Ectodermal cell (in vitro differentiated cells): ENCODE data around the gene PON2.

Experiments
- H3K27ac ChIP-seq: 2 replicates; pipeline ENCODE4 v1.7.0; 2013; ENCODE audit warnings: mild to moderate bottlenecking, low read depth, low read length; ENCODE audit not compliant: insufficient read depth, poor library complexity, severe bottlenecking
- H3K27me3 ChIP-seq: 2 replicates; pipeline ENCODE4 v1.7.0; 2013; ENCODE audit warnings: mild to moderate bottlenecking, low read length; ENCODE audit not compliant: insufficient read depth, control insufficient read depth, poor library complexity, severe bottlenecking
- H3K36me3 ChIP-seq: one replicate; pipeline ENCODE4 v1.7.0; 2013; ENCODE audit warnings: low read length; ENCODE audit not compliant: control insufficient read depth, insufficient read depth
- H3K4me1 ChIP-seq: one replicate; pipeline ENCODE4 v1.7.0; 2013; ENCODE audit warnings: low read length; ENCODE audit not compliant: control insufficient read depth, insufficient read depth
- H3K4me3 ChIP-seq: 2 replicates; pipeline ENCODE4 v1.7.0; 2013; ENCODE audit warnings: low read depth, low read length, control low read depth; ENCODE audit not compliant: insufficient read depth
- H3K9me3 ChIP-seq: 2 replicates; pipeline ENCODE4 v1.7.0; 2013; ENCODE audit warnings: mild to moderate bottlenecking, low read length, moderate library complexity; ENCODE audit not compliant: control insufficient read depth
- WGBS, 2 experiments: methylation state at CpG; one replicate each; pipeline ENCODE4 v1.1.7; 2013; ENCODE audit warnings: missing lambda C conversion rate in 2 of 2; 5-methylcytosine and 5-hydroxymethylcytosine counted together

Gene PON2

GRCh38 chr7:95405800-95406199 lies 29.0 kb downstream of the PON2 start:
- no peak overlapping the region for H3K27ac ChIP-seq
- H3K9me3 ChIP-seq = no peaks in the 10 kb centered on the region
- WGBS, 2 experiments = 96 to 98% methylated on average over 6 of the region's 6 CpGs
- no peaks in the 10 kb centered on the region for H3K27me3 ChIP-seq
- H3K36me3 ChIP-seq = peaks cover 8% of the 10 kb centered on the region
- H3K4me1 ChIP-seq = peaks cover 5% of the 10 kb centered on the region
- H3K4me3 ChIP-seq = no peak overlapping the region

DNA sequence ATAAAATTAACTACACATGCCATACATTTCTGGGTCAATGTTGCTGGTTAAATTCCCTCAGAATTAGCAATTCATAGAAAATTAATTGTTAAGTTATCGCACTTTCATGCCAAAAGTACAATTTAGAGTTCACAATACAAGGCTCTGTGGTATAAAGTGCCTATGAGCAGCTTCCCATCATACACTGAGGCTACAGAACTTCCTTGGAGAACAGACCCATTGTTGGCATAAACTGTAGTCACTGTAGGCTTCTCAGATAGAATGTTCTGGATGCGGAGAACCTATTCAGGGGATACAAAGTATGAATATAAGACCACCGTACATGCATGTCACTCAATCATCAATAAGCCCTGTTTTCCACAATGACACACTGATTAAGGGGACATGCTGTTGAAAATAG lies 29.6 kb downstream of the PON2 start:
- H3K27me3 ChIP-seq = no peaks in the 10 kb centered on the region
- H3K4me3 ChIP-seq = no peak overlapping the region
- H3K4me1 ChIP-seq = peaks cover 5% of the 10 kb centered on the region
- H3K36me3 ChIP-seq = peaks cover 7% of the 10 kb centered on the region
- WGBS, 2 experiments = 85 to 96% methylated on average over 3 of the region's 3 CpGs
- no peak overlapping the region for H3K27ac ChIP-seq
- no peaks in the 10 kb centered on the region for H3K9me3 ChIP-seq

- 73 to 79% methylated on average over 4 of the region's 4 CpGs for WGBS, 2 experiments
- Histone ChIP-seq H3K9me3 (no peaks in the 10 kb centered on the region), H3K4me1 (peaks cover 5% of the 10 kb centered on the region), H3K36me3 (peaks cover 2% of the 10 kb centered on the region), H3K27me3 (no peaks in the 10 kb centered on the region), H3K27ac (no peak overlapping the region), H3K4me3 (no peak overlapping the region)
These were observed 30.4 kb downstream of the PON2 start for GRCh38 chr7:95404316-95404865.

GRCh38 chr7:95398155-95398940 lies 36.5 kb downstream of the PON2 start:
- Histone ChIP-seq H3K9me3 (no peaks in the 10 kb centered on the region), H3K36me3 (no peaks in the 10 kb centered on the region), H3K27ac (no peak overlapping the region), H3K4me3 (no peak overlapping the region), H3K27me3 (no peaks in the 10 kb centered on the region), H3K4me1 (no peaks in the 10 kb centered on the region)
- WGBS, 2 experiments = 96 to 98% methylated on average over 3 of the region's 4 CpGs

- Histone ChIP-seq H3K27ac (no peak overlapping the region), H3K4me1 (no peaks in the 10 kb centered on the region), H3K27me3 (no peaks in the 10 kb centered on the region), H3K36me3 (no peaks in the 10 kb centered on the region), H3K4me3 (no peak overlapping the region), H3K9me3 (no peaks in the 10 kb centered on the region)
- WGBS, 2 experiments = 92 to 93% methylated on average over 3 of the region's 3 CpGs
These were observed 37.4 kb downstream of the PON2 start for GRCh38 chr7:95397381-95397780.

- Histone ChIP-seq H3K4me1 (no peaks in the 10 kb centered on the region), H3K27ac (no peak within 1 kb of the TSS), H3K4me3 (no peak within 1 kb of the TSS), H3K36me3 (no peaks in the 10 kb centered on the region), H3K27me3 (no peaks in the 10 kb centered on the region), H3K9me3 (no peaks in the 10 kb centered on the region)
- WGBS, 2 experiments = 87% methylated on average over 68 of the region's 68 CpGs
These were observed 38.4 kb downstream of the PON2 start, which contains the start of gene PON3 for GRCh38 chr7:95396136-95397032. Gene PON3, minus strand, starts transcription at chr7:95396375. Its CDS starts 25 bp downstream, at chr7:95396350.

DNA sequence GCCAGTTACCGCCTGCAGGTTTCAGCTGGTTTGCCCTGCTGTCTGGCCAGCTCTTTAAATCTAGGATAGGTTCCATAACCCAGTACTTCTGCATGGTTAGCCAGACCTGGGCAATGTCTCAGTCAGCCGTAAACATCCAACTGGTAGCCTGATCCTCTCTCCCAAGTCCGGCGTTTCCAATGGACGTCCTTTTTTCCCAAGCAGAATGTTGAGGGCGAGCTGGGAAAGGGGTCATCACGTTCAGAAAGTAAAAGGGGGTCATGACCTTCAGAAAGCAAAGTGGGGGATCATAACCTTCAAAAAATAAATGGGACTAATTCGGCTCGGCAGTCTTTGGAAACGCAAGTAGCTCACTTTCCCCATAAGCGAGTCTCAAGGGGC lies 39.1 kb downstream of the PON2 start:
- H3K4me3 ChIP-seq = no peak overlapping the region
- H3K36me3 ChIP-seq = no peaks in the 10 kb centered on the region
- H3K27me3 ChIP-seq = no peaks in the 10 kb centered on the region
- 94 to 96% methylated on average over 11 of the region's 11 CpGs for WGBS, 2 experiments
- H3K4me1 ChIP-seq = no peaks in the 10 kb centered on the region
- H3K9me3 ChIP-seq = no peaks in the 10 kb centered on the region
- no peak overlapping the region for H3K27ac ChIP-seq

- Histone ChIP-seq H3K4me3 (no peak overlapping the region), H3K27me3 (no peaks in the 10 kb centered on the region), H3K4me1 (no peaks in the 10 kb centered on the region), H3K36me3 (no peaks in the 10 kb centered on the region), H3K9me3 (no peaks in the 10 kb centered on the region), H3K27ac (no peak overlapping the region)
- 83 to 91% methylated on average over 3 of the region's 3 CpGs for WGBS, 2 experiments
These were observed 40.5 kb downstream of the PON2 start for GRCh38 chr7:95394370-95394769.

DNA sequence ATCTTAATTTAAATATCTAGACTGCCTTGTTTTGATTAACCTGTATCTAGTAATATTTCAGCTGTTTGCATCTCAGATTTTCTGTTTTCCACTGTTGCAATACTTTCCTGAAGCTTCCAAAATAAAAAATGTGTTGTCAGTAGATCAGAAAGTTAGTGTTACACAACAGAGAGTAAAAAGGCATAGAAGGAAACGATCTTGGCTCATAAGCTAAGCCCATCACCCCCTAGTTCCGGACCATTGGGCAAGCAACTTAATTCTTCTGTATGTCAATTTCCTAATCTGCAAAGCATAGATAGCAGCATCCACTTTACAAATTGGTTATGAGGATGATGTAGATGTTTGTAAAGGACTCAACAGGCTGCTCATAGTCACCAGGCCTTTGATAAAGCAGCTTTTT lies 43.1 kb downstream of the PON2 start:
- WGBS, 2 experiments = 100% methylated on average over 2 of the region's 2 CpGs
- H3K9me3 ChIP-seq = no peaks in the 10 kb centered on the region
- no peak overlapping the region for H3K27ac ChIP-seq
- H3K36me3 ChIP-seq = no peaks in the 10 kb centered on the region
- no peaks in the 10 kb centered on the region for H3K4me1 ChIP-seq
- no peaks in the 10 kb centered on the region for H3K27me3 ChIP-seq
- H3K4me3 ChIP-seq = no peak overlapping the region

DNA sequence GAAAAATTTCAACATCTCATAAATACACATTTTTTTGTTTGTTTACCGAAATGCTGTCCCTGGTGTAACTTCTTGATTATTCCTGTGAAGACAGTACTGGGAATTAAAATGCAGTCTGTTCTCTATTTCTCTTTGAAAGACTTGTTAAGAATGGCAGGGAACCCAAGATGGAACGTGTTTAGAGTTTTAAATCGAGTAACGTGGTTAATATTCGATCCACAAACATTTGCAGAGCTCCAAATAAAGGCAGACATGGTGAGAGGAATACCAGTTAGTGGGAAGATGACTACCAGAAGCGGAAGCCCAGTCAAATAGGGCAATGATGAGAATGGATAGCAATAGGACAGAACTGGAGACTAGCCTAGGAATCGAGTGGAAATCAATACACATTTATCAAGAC lies 45.3 kb downstream of the PON2 start:
- no peaks in the 10 kb centered on the region for H3K27me3 ChIP-seq
- H3K36me3 ChIP-seq = no peaks in the 10 kb centered on the region
- no peak overlapping the region for H3K4me3 ChIP-seq
- WGBS, 2 experiments = 91 to 97% methylated on average over 7 of the region's 7 CpGs
- no peaks in the 10 kb centered on the region for H3K4me1 ChIP-seq
- no peak overlapping the region for H3K27ac ChIP-seq
- no peaks in the 10 kb centered on the region for H3K9me3 ChIP-seq
